DMS114 treated with DMSO at 0.1 percent for 48 hours (cell line): ENCODE data around the gene ETV1.

Experiments used
- DNase-seq: peaks from one replicate; lab custom pipeline; 2025; ENCODE audit not compliant: unreplicated experiment; lab: John Stamatoyannopoulos, UW

Gene ETV1

DNA sequence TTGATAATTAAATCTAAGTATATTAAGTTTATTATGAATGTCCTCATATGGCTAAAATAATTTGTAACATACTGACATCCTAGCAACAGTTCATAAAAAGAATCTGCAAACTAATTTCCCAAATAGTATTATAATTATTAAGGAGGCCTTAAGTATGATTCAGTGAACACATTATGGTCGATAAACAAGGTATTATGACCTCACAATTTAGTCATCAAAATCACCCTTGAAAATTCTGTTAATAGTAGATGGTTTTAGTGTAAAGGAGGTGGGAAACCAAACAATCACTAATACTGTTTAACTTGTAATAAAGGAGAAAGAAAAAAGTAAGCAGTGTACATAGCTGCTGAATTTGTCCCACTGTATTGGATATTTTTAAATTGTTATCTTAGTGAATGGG lies 2.1 kb downstream of the ETV1 start:
- no peak for DNase-seq

- DNase-seq, result no peak
Measured at GRCh38 chr7:13986208-13986607, 3.3 kb downstream of the ETV1 start.

DNA sequence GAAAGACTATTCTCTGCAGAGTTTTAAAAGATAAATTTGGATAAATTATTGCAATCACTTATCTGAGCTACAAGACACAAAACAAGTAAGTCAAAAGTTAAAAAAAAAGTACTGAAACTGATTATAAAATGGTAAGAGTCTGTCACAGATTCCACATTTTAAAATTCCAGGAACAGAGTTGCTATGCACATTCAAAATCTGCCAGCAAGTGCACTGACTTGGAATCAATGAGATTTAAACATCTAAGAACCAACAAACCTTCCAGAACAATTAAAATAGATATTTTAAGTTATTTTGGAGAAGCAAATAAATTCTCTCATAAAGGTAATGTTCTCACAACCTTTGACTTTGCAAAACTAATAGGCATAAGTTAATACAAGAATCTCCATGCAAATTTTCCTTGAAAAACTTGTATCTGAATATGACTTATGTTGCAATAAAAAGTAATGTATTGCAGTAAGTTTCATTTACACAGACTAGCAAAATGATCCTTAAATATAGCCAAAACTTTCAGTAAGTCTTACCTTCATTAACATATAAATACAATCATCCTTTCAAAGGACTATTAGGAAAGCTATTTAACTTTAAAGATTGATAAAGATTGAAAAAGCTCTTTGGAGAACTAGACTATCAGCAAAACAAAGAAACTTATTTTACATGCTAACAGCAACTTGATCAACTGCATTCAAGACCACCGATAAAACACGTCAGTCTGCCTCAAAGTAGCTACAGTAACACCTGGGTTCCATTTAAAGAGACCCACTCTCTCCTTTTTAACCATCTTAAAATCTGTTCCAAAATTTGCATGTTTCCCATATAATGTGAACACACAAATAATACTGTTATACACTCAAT lies 4.4 kb downstream of the ETV1 start:
- DNase-seq, result no peak

- DNase-seq, result no peak
Measured at GRCh38 chr7:13984061-13984460, 5.4 kb downstream of the ETV1 start.

DNA sequence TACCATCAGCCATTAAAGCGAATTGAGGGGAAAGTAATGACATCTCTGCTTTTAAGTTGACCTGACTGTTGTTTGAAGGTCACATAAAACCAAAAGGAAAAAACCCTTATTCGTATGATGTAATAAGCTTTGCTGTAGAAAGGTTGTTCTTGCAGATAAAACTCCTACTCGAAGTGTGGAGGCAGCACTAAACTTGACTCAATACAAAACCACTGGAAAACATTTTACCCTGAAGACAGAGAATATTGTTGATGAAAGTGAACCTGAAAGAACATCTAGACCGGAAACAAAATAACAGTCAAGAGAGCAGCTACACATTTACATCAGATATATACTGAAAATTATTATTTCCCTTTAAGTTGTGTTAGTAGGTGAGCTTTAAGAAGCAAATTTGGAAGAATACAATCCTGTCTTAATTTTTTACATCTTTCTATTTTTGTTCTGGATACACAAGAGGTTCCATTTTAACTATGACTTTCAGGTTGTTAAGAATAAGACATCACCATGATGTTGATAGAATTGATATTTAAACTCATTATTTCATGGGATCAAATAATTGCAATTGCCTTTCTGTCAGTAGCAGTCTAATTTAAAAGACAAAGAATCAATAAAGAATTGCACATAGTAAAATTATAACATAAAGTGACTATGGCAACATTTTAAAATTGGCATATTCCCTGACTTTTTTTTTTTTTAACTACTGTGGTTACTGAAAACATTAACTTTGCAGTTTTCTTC lies 6.4 kb downstream of the ETV1 start:
- no peak for DNase-seq

DNA sequence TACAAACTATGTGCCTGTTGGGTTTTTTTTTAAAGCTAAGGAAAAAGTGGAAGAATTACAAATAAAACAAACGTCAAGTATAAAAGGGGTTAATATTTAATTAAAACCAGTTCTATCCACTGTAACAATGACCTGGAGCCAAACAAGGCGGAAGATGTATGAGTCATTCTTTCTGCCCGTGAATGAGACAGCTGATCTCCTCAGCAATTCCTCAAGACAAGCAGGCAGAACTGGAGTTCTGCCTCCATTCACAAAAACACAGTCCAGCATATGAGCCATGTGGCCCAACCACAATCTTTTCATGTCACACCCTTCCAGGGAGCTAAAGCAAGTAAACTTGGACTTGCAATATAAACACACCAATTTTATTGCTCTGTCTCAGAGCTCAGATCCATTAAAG lies 8.4 kb downstream of the ETV1 start:
- DNase-seq, result no peak

- DNase-seq, result no peak
Measured at GRCh38 chr7:13980474-13980873, 9.0 kb downstream of the ETV1 start.

DNA sequence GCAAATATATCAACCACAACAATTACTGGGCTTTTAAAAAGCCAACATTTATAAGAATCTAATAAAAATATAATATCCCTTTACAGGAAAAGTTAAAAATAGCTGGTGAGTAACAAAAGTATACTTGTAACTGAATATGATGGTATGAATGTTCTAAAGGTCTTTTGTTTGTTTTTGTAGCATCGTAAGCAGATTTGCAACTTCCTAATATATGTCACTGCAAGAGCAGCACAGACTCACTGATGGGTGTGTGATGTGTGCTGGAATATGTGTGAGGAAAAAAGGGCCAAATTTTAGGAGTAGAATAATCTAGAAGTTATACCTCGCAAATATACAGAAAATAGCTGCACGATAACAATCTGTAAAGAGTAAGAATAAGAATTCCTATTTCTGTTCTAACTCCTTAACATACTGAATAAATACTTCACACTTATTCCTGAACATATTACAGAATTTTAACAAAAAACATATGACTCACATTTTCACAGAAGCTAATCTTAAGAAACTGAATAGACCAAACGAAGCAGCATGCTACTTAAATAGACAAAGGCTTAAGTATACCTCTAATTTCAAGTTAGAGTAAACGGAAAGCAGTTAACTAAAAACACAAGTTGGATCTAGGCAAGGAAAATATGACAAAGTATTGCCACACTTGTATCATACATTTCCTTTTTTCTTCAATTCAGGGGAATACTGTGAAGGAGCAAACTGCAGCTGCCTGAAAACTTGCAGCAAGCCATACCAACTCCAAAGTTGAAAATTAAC lies 9.6 kb downstream of the ETV1 start:
- no peak for DNase-seq

DNA sequence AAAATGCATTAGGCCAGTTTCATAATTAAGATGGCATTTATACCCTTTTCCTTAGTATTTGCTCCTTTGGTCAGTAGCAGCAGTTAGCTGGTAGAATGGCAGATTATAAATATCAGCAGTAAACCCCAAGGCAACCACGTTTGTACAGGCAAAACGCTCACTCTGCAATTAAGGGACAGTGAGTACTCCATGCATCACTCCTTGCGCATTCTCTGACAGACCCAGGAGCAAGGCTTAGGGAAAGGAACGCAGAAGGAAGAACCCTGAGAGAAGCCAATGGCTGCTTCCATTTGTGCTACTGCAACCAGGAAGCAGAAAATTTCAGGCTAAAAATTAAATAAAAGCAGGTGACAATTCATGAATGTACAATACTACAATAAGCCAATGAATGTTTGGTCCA lies 12.9 kb downstream of the ETV1 start:
- DNase-seq, result no peak

GRCh38 chr7:13965077-13965476 lies 24.4 kb downstream of the ETV1 start:
- no peak for DNase-seq

DNA sequence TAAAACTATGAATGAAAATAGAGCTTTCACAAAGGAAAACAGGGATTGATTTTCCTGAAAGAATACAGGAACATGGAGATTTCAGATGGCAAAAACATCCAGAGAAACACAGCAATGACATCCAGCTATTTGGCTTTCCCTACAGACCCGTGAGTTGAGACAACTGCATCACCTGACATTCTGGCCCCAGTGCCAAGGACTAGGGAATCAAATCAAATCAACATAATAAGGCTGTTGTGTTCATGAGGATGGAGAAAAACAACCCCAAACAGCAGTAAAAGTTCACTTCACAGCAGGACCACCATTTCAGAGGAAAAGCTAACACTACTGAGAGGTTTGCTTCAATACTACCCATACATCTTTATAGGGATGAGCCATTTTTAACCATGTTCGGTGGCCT lies 25.5 kb downstream of the ETV1 start:
- no peak for DNase-seq

- no peak for DNase-seq
Measured at GRCh38 chr7:13955494-13955893, 34.0 kb downstream of the ETV1 start.

- DNase-seq, result no peak
Measured at GRCh38 chr7:13953368-13953767, 36.1 kb downstream of the ETV1 start.

GRCh38 chr7:13952921-13953320 lies 36.5 kb downstream of the ETV1 start:
- no peak for DNase-seq

DNA sequence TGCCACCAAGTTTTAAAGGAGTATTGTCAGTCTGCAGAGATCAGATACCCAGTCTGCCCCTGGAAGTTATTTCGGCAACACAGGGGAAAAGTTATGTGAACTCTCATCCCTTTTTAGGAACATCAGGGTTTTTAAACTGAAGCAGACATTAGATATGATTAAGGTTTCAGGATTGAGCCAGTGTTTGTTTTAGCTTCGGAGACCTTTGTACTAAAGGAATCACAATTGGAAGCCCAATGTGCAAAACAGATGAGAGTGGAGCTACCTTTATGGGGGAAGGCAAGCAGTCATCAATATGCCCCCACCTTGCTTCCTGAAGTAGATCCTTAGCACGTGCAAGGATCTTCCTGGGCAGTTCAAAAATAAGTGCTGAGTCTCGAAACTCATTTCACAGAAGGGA lies 39.5 kb downstream of the ETV1 start:
- DNase-seq, result no peak

GRCh38 chr7:13949445-13949844 lies 40.0 kb downstream of the ETV1 start:
- DNase-seq, result no peak

- no peak for DNase-seq
Measured at GRCh38 chr7:13948019-13948801, 41.3 kb downstream of the ETV1 start.

DNA sequence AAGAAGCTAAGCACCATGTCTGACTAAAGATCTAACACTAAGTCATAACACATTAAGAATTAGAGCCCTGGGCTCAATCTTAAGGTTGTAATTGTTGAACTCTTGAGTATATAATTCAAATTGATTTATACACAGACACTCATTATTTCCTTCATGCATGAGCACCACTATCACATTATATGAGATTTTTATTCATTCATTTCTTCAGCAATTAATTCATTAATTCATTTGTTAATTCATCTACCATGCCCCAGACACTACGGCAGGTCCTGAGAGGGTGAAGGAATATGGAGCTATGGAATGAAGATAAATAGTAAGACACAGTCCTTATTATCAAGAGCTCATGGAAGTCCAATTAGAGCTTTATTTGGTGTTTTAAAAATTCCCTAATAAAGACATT lies 41.9 kb downstream of the ETV1 start:
- no peak for DNase-seq

DNA sequence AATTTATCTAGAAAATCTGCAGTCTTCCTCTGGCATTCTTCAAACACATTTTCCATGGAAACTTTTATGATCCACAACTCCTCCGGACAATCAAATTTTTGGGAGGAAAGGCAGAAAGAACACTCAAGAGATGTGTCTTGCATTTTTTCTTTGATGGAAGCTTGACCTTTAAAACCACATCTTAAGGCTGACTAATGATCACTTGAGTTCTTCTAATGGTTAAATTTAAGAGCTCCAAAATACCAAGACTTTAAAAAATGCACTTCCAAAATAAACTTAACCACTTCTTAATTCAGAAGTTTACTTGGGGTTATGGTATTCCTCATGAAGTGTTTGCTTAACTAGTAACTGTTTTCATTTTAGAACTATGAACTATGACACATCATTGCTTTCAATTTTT lies 43.3 kb downstream of the ETV1 start:
- no peak for DNase-seq

- no peak for DNase-seq
Measured at GRCh38 chr7:13945670-13946069, 43.8 kb downstream of the ETV1 start.

DNA sequence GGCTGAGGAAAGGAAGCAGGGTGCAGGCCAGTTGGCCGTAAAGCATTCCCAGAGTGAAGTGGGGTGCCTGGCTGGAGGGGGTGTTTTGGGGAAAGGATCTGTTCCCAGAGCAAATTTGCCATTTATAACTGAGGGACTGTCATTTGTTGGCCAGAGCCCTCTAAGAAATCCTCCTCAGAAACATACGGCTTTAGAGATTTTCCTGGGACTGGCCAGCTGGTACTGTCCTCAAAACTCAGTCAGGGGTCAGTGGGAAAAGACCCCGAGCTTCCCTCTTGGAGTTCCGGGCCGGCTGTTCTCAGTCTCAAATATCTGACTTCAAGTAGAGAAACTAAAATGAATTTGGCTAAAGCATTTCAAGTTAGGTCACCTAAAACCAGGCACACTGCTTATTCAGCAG lies 55.9 kb downstream of the ETV1 start:
- no peak for DNase-seq
